ENCODE results near the gene DTNBP1. TPM values are rescaled to one million over a fixed set of nuclear protein-coding genes. Genes with fewer than 3 reads are reported as not detected.

The DTNBP1 gene
- total and polyA plus RNA-seq, 2 of the 4 experiments (the other 2 are of a cell fraction), result 4.8 to 18.7 TPM

GRCh38 chr6:15682965-15683822, 20.4 kb upstream of the DTNBP1 start:
- Histone ChIP-seq H4K5ac (ENCODE audit: low read depth, low read length) (no peak overlapping the region), H3K14ac (replicated peaks; ENCODE audit: low read depth, low read length) (no peak overlapping the region), H3K18ac (ENCODE audit: low read depth, low read length) (no peak overlapping the region), H3K23ac (ENCODE audit: low read depth, low read length) (no peak overlapping the region), H3K79me1 (ENCODE audit: low read depth in 1 of 2, low read length in 2 of 2) (no peaks in the 10 kb centered on the region), H2BK120ac (ENCODE audit: low read depth, low read length) (no peak overlapping the region), H3K27ac (ENCODE audit: insufficient read depth, low read length) (no peak overlapping the region), H3K4ac (ENCODE audit: low read depth, low read length) (no peak overlapping the region), H3K4me1 (ENCODE audit: control insufficient read depth, insufficient read depth, low read length) (no peaks in the 10 kb centered on the region), H2AK5ac (ENCODE audit: low read depth, low read length) (no peak overlapping the region), H2BK20ac (ENCODE audit: low read depth, low read length) (no peak overlapping the region), H2AFZ (replicated peaks; ENCODE audit: low read length, poor library complexity) (no peak overlapping the region), H4K8ac (ENCODE audit: low read depth in 2 of 2, low read length in 2 of 2) (no peak overlapping the region), H4K91ac (ENCODE audit: insufficient read depth, low read depth, low read length) (no peak overlapping the region), H3K27me3 (ENCODE audit: control insufficient read depth, insufficient read depth, low read length) (peaks cover 31% of the 10 kb centered on the region), H2BK15ac (ENCODE audit: low read depth, low read length) (no peak overlapping the region), H3K4me3 (ENCODE audit: insufficient read depth, low read depth, low read length) (no peak overlapping the region), H3K9ac (ENCODE audit: low read depth, low read length) (no peak overlapping the region), H3K9me3 (ENCODE audit: control insufficient read depth, insufficient read depth, low read length) (peaks cover 2% of the 10 kb centered on the region; the same call in 1 of the 2 replicates), H3K9me1 (ENCODE audit: insufficient read depth, low read length) (no peaks in the 10 kb centered on the region), H3K36me3 (ENCODE audit: control insufficient read depth, insufficient read depth, low read length) (no peaks in the 10 kb centered on the region), H2BK5ac (ENCODE audit: low read depth, low read length, poor library complexity, severe bottlenecking) (no peak overlapping the region), H3K4me2 (ENCODE audit: low read depth, low read length) (no peak overlapping the region), H3K56ac (ENCODE audit: extremely low read depth, insufficient read depth, low read length) (no peak overlapping the region), H4K20me1 (ENCODE audit: insufficient read depth, low read length) (no peaks in the 10 kb centered on the region), H2AK9ac (replicated peaks; ENCODE audit: low read depth, low read length, poor library complexity) (no peak overlapping the region)
- DNase-seq (no peak), ATAC-seq (ENCODE audit: low read depth) (no peak)
- 63% methylated on average over 2 of the region's 7 CpGs; no CpG with 5 or more reads in 1 of the 2 experiments for WGBS, 2 experiments (ENCODE audit: extremely low coverage in 2 of 2, insufficient read length in 1 of 2)
- no peak for TF ChIP-seq SMC3 (IDR thresholded peaks at IDR 0.05; ENCODE audit: low read depth, low read length)
- TF ChIP-seq RFX5 (IDR thresholded peaks at IDR 0.05; ENCODE audit: low read depth, low read length), result no peak
- no peak for TF ChIP-seq CHD1 (IDR thresholded peaks at IDR 0.05; ENCODE audit: low read depth, low read length)
- no peak for TF ChIP-seq CEBPB (IDR thresholded peaks at IDR 0.05; ENCODE audit: low read depth, low read length)
- no peak for TF ChIP-seq CTCF (conservative IDR thresholded peaks at IDR 0.05; ENCODE audit: low read depth, low read length)
- TF ChIP-seq ELK1 (IDR thresholded peaks at IDR 0.05; ENCODE audit: borderline replicate concordance, low read depth, low read length), result no peak
- TF ChIP-seq FOS (IDR thresholded peaks at IDR 0.05; ENCODE audit: low read depth, low read length), result no peak
- in situ Hi-C loops (cut with MboI; ENCODE audit: low sequenced_read_pairs) (no loop called here), intact Hi-C loops (cut with micrococcal nuclease) (no loop called here), dilution Hi-C loops (cut with HindIII; ENCODE audit: low sequenced_read_pairs, unreplicated experiment) (loop anchor here (25.0 kb wide), 1 partner anchor 504 kb away; no protein-coding TSS in a partner anchor)
- no TSS peak for BruUV-seq (replicated peaks)
- ChIA-PET CTCF (interaction anchor here (0.6 to 1.1 kb wide), 2 partner anchors 10 to 13 kb away, joined by 3 read pairs; no protein-coding TSS in a partner anchor), POLR2A (ENCODE audit: unreplicated experiment) (no interaction called here)
